Stimulated activated CD4-positive, alpha-beta T cell treated with anti-CD3 and anti-CD28 coated beads, Interleukin-15, amount 100 ng/mL, for 1 hour (primary cell): ENCODE data around the gene TRPM4.
"Not testable (repeated sequence)": the region's sequence is repeated elsewhere in the genome, so short reads cannot be mapped to it uniquely, and the experiment has no call there.

Experiments
- DNase-seq, 2 donors: peaks; one replicate each; pipeline ENCODE4 v3.0.0-alpha.2; 2020; ENCODE audit warnings: low read depth in 1 of 2, low spot score in 1 of 2

TRPM4 gene

DNA sequence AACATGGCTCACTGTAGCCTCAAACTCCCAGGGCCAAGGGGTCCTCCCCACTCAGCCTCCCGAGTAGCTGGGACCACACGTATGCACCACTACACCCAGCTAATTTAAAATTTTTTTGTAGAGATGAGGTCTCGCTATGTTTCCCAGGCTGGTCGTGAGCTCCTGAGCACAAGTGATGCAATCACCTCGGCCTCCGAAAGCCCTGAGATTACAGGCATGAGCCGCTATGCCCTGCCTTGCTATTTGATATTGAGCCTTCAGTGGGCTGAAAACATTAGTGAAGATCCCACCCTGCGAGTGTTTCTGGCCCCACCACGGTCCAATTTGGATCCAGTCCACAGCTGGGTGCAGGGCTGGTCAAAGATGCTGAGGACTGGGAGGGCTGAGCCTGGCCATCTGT, 65.9 kb downstream of the TRPM4 start:
- DNase-seq: no peak

DNA sequence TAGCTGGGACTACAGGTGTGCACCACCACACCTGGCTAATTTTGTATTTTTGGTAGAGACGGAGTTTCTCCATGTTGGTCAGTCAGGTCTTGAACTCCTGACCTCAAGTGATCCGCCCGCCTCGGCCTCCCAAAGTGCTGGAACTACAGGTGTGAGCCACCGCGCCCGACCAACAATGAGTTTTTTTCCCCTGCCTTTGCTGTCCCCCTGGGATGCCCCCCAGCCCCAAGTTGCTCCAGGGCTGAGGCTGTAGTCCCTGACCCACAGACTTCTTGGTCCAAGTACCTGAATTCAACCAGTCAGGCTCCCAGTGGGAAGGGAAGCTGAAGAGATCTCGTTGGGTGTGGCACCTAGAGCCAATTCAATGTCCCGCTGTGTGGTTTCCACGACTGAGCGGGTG, 66.8 kb downstream of the TRPM4 start:
- DNase-seq: not testable (repeated sequence)

DNA sequence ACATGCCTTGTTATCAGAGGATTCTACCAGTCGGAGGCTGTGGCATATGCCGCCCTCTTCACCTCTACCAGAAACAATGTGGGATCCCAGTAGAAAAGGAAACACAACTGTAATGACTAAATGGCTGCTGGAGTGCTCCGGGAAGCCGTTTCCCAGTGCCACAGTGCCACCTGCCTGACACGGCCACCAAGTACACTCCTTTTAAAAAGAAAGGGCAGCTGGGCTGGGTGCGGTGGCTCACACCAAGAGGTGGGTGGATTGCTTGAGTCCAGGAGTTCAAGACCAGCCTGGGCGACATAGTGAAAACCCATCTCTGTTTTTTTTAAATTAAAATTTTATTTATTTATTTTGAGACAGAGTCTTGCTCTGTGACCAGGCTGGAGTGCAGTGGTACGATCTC, 67.3 kb downstream of the TRPM4 start:
- DNase-seq: no peak

DNA sequence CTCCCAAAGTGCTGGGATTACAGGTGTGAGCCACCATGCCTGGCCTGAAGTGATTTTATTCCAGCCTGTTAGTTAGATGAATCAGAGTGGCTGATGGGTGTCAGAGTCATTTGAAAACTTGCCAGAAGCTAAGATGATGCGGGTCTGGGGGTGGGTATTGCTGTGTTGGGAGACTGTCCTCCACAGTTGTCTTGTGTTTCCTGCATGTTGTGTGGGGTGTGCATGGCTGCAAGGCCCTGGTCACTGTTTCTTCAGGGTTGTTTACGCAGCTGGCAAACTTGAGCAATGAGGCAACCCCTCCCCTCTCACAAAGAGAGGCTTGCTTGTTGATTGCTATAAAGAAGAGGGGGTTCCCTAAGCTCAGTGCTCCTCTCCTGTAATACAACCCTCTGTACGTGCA, 71.8 kb downstream of the TRPM4 start:
- no peak for DNase-seq

DNA sequence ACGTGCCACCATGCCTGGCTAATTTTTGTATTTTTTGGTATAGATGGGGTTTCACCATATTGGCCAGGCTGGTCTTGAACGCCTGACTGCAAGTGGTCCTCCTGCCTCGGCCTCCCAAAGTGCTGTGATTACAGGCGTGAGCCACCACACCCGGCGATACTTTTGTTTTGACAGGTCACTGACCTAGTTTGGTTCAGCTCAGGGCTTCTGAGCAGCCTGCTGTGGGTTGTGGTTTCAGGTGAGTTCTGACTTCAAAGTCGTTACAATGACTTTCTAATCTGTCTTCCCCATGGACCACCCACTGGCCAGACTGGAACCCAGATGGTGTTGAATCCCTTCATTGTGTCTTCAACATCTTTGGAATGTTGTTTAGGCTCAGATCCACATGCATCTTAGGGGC, 73.8 kb downstream of the TRPM4 start:
- no peak for DNase-seq

DNA sequence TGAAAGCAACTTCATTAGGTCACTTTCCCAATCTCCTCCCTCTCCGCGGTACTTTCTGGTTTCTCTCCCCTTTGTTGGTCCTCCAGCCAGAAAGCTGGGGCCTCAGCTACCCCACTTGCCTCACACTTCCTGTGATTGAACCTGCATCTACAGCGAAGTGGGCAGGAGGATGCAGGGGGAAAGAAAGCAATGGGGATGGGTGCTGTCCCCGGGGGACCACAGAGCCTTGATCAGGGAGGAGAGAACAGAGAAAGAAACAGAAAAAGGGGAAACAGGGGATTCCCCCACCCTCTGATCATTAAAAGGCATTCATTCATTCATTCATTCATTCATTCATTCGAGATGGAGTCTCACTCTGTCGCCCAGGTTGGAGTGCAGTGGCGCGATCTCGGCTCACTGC, 74.2 kb downstream of the TRPM4 start:
- DNase-seq: no peak

DNA sequence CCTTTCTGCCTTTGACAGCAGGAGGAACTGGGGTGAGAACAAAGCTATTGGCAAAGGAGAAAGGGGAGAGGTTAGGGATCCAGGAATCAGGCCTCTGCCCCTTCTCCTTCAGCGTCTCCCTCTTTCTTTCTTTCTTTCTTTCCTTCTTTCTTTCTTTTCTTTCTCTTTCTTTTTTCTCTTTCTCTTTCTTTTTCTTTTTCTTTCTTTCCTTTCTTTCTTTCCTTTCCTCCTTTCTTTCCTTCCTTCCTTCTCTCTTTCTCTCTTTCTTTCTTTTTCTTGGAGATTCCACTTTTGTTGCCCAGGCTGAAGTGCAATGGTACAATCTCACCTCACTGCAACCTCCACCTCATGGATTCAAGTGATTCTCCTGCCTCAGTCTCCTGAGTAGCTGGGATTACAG, 75.6 kb downstream of the TRPM4 start:
- DNase-seq: no peak

DNA sequence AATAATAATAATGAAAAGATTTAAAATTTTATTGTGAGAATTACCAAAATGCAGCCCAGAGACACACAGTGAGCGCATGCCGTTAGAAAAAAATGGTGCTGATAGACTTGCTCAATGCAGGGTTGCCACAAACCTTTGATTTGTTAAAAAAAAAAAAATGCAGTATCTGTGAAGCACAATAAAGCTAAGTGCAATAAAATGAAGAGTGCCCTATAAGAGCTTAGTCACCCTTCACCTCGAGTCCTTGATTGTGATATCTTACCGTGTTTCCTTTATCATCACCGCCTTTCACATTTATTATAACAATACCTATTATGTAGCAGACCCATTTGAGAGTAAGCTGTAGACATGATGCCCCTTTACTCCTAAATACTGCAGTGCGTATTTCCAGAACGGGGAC, 84.2 kb downstream of the TRPM4 start:
- no peak for DNase-seq

DNA sequence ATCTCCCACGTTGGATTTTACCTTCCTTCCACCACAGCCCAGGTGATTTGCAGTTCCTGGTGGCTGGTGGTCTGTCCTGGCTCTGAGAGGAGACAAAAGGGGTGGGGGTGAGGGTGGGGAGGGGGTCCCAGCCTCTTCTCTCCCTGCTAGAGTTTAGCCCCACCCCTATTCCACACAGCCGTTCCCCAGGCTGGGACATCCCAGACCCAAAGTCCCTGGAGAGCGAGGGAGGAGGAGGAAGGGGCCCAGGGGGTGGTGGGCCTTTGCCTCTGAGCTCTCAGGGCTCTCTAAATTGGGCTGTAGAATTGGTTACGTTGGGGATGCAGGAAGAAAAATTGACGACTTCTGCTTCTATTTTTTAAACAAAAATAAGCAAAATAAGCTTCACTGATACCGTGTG, 85.5 kb downstream of the TRPM4 start:
- DNase-seq: no peak

DNA sequence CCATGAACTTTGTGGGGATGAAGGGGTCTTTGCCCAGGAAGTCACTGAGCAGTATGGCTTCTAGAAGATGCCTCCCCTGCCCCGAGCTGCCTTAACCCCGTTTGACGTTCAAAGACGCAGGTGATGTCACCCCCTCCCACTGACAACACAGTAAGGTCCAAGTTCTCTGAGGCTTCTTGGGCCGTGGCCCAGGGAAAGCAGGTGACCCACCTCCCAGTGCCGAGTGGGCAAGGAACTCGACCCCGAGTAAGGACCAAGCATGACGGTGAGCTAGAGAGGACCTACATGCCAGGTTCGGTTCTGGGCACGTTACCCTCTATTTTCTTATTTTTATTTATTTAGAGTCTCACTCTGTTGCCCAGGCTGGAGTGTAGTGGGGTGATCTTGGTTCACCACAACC, 86.1 kb downstream of the TRPM4 start:
- no peak for DNase-seq

DNA sequence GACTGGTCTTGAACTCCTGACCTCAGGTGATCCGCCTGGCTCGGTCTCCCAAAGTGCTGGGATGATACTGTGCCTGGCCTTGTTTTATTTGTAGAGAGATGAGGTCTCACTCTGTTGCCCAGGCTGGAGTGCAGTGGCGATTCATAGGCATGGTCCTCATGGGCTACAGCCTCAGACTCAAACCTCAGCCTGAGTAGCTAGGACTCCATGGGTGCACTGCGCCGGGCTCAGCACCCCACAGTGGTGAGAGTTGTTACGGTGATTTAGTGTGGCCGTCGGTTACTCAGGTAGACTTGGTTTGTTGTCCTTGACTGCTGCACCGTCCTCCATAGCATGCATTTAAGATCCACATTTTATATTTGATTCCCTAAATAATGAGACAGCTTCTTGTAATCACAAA, 86.7 kb downstream of the TRPM4 start:
- DNase-seq: no peak

DNA sequence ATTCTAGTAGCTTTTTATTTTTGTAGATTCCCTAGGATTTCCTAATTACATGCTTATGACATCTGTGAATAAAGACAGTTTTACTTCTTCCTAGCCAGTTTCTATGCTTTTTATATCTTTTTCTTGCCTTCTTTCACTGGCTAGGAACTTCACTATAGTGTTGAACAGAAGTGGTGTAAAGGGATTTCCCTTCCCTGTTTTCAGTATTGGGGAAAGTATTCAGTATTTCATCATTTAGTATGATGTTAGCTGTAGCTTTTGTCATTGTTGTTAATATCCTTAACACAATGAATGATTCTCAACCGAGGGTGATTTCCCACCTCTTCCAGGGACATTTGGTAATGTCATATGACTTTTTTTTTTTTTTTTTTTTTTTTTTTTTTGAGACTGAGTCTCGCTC, 90.1 kb downstream of the TRPM4 start:
- DNase-seq: no peak

DNA sequence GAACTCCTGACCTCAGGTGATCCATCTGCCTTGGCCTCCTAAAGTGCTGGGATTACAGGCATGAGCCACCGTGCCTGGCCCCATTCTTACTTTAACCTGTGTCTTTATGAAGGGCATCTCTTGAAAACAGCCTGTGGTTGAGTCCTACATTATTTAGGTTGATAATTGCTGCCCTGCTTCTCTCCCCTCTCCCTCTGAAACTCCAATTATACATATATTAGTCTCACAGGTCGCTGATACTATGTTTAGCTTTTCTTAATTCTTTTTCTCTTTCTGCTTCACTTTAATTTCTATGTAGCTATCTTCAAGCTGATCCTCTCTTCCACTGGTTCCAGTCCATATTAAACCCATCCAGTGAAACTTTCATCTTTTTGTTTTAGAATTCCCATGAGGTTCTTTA, 92.3 kb downstream of the TRPM4 start:
- DNase-seq: no peak

DNA sequence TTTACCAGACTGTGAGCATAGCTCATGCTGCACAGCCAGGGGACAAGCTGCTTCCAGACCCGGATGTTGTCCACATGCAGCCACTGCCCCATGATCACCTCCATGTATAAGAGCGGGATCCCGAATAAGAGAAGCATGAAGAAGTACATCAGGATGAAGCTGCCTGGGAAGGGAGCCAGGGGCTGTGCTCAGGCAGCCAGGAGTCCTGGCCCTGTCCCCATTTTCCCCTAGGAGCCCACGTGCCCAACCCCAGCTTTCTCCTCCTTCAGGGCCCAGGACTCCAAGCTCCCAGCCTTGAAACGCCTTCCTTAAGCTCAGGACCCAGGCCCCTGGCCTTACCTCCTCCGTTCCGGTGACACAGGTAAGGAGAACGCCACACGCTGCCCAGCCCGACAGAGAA, 98.1 kb downstream of the TRPM4 start:
- DNase-seq: no peak

DNA sequence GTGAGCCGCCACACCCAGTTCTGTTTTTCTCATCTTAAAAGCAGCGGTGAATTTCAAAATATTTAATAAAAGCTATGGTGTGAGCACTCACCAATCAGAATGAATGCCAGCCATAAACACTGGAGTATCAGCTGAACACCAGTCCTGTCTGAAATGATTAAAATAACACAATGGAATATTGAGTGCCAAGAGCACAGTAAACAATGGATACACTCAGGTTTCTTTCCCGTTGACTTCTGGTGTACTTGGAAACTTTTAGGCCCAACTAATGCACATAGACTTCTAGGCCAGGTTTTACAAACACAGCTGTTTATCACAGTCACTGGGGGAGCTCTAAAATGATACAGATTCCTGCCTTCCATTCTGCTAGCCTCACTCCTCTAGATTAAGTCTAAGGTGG, 99.1 kb downstream of the TRPM4 start:
- DNase-seq: no peak
